HG02884 (cell line): ENCODE measurements around the gene NSMF.

ENCODE experiments used
- ATAC-seq: cut with Tn5 transposase; IDR thresholded peaks from one replicate; pipeline ENCODE4 v1.9.1; 2021; ENCODE audit warnings: mild to moderate bottlenecking, moderate library complexity; ENCODE audit not compliant: unreplicated experiment

The NSMF gene

DNA sequence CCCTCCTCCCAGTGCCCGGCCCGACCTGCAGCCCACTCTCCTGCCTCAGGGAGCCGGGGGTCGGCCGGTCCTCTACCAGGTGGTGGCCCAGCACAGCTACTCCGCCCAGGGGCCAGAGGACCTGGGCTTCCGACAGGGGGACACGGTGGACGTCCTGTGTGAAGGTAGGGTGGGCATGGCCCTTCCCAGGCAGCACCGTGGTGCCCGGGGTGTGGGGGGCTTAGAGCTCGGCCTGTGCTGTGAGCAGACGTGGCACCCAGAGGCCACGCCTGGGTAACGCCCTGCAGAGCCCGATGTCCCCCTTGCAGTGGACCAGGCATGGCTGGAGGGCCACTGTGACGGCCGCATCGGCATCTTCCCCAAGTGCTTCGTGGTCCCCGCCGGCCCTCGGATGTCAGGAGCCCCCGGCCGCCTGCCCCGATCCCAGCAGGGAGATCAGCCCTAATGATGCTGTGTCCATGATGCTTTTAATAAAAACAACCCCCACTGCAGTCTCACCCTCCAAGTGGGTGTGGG is 25.2 kb downstream of the NSMF start:
- no peak for ATAC-seq

- no peak for ATAC-seq
Observed at GRCh38 chr9:137433349-137433915, 25.7 kb downstream of the NSMF start.

- ATAC-seq, result no peak
Observed at GRCh38 chr9:137432687-137433348, 26.3 kb downstream of the NSMF start.

GRCh38 chr9:137431416-137431931 is 27.7 kb downstream of the NSMF start:
- no peak for ATAC-seq

DNA sequence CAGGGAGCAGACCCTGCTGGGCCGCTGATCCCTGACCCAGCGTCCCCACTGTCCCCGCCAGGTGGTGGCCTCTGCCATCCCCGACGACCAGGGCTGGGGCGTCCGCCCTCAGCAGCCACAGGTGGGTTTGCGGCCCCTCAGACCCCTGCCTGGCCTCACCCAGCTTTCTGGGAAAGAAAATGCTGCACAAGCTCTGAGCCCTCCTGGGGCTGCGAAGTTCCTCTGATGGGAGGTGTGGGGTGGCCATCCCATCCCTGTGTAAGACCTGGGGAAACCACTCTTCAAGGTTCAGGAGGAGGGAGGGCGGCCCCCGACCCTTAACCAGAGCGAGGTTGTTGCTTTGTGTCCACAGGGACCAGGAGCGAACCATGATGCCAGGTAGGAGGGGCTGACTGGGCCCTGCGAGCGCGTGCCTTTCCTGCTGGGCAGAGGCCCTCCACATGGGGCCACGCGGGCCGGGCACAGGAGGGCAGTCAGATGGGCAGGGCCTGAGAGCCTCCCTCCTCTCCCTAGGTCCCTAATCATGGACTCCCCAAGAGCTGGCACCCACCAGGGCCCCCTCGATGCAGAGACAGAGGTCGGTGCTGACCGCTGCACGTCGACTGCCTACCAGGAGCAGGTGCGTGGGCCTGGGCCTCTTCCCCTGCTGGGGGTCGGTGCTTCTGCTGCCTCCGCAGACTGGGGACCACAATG is 28.3 kb downstream of the NSMF start:
- no peak for ATAC-seq

GRCh38 chr9:137429974-137430722 is 29.0 kb downstream of the NSMF start:
- no peak for ATAC-seq

DNA sequence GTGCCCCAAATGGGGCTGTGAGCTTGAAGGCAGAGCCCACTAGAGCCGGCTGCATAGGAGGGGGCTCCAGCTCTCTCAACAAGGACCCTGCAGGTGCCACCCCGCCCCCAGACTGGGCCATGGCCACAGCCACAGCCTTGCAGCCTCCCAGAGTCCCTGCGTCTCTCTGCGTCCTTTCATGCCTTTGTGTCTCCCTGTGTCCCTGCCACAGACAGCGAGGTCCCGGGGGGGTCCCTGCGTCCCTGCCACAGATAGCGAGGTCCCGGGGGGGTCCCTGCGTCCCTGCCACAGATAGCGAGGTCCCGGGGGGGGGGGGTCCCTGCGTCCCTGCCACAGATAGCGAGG is 29.6 kb downstream of the NSMF start:
- ATAC-seq, result no peak

GRCh38 chr9:137428841-137429545 is 30.1 kb downstream of the NSMF start:
- no peak for ATAC-seq

DNA sequence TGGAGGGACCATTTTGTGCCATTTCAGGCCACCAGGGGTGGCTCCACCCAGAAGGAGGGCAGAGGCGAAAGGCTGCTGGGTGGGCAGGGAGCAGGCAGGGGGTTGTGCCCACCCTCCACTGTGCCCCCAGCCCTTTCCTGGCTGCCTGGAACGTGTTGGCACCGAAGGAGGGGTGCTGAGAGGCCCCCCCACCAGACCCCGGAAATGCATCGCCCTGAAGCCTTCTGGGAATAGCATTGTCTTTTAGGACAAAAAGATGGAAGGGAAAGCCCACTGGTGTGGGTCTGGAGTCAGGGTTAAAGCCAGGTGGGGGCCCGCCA is 30.9 kb downstream of the NSMF start:
- no peak for ATAC-seq

DNA sequence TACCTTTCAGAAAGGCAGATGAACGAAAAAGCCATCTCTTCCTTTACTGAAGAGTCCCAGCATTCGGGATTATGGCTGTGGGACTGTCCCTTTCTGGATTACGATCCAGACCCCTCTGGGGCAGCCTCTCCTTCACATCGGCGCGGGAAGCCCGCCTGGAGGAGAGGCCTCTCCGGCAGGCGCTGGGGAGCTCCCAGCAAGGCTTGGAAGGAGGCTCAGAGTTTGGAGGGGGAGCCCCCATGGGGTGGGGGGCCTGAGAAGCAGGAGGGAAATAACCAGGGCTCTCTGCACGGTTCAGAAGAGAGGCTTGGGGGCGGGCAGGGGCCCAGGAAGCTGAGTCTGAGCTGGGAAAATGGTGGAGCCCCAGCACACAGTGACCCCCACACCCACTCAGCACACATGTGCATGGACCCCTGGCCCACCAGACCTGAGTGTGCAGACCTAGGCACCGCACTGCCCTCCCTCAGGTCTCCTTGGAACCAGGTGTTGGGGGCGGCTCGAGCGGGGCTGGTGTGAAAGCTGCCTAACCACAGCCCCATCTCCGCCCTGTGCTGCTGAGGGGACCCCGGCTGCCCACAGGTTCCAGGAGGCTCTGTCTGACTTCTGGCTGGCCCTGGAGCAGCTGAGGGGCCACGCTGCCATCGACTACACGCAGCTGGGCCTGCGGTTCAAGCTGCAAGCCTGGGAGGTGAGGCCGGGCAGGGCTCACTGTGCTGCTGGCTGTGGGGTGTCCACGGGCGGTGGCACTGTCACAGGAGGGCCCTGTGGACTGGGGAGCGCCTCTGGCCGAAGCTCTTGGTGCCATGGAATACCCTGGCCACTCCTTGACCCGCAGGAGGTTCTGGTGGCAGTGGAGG is 31.5 kb downstream of the NSMF start:
- no peak for ATAC-seq

- no peak for ATAC-seq
Observed at GRCh38 chr9:137426018-137426681, 33.0 kb downstream of the NSMF start.

- ATAC-seq, result peak; percentile 8
Observed at GRCh38 chr9:137423514-137424291, 35.4 kb downstream of the NSMF start.

DNA sequence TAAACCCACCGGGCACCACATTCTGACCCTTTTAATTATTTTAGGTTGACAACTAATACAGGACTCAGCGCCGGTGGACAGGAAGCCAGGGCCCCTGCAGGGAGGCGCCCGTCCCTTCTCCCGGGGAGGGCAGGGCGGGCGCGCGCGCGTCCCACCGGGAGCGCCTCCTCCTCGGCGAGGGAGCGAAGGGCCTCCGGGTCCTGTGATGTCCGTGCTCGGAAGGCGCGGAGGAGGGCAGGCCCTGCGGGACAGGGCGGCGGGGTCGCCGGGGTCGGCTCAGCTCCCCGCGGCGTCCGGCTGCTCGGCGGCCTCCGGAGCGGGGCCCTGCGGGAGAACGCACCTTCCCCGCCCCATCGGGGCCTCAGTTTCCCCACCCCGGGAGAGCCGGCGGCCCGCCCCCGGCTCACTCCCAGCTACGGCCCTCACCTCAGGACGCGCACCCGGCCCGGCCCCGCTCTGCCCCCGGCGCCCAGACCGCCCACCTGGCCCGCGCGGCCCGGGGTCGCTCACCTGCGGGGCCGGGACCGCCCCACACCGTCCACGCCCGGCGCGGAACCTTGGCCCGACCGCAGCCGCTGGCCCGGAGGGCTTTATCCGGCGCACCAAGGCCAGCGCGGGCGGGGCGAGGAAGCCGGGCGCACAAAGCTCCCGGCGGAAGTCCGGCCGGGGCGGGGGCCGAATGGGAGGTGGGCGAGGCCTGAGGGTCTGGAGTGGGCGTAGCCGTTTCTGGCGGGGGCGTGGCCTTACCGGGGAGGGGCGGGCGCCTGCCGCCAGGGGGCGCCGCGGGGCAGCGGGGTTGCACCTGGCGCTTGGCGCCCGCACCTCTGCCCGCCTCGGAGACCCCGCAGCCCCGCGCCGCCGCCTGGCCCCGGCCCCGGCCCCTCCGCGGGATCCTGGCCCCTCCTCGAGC is 36.3 kb downstream of the NSMF start, which contains the start of the genes EXD3 and NOXA1:
Gene EXD3 (minus strand): TSS at position 559 of the 910 bp plus-strand sequence. CDS start 27,805 bp downstream, outside the sequence.
Gene NOXA1 (plus strand): TSS at position 790 of the 910 bp plus-strand sequence. CDS start 137 bp downstream, outside the sequence.
- ATAC-seq, result peak; percentile 81

DNA sequence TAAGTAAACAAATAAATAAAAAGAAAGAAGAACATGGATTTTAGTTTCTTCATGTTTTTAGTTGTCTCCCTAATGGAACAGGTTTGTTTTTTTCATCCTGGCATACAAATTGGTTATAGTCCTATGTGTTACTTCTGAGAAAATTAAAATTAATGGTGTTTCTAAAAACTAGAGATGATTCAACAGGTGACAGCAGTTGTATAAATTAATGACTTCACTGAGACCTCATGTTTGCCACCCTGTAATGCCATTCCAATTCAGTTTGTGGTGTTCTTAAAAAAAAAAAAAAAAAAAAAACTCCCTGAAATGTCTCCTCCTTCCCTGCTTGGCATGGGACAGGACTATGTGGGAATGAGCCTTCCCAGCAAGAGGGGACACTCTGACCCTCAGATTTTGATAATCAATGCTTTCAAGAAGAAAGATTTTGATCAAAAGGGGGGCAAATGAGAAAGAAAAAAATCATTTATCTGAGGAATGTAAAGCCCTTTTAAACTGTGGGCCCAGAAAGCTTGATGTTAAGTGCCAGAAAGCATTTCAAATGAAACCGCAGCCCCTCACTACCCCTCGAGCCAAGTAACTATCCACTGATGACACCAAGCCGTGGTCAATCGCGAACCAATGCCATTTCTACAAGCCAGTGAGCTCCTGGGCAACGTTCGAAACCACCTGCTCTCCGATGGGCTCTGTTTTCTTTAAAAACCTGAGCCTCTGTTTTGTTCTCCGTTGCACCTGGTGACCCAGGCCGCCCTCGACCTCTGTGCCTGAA is 37.1 kb downstream of the NSMF start:
- ATAC-seq, result no peak

- no peak for ATAC-seq
Observed at GRCh38 chr9:137417161-137418021, 41.7 kb downstream of the NSMF start.
